ENCODE data around the gene ZNF718. TPM values are rescaled to one million over a fixed set of nuclear protein-coding genes. Genes with fewer than 3 reads are reported as not detected.

The ZNF718 gene
- 3.4 and 4.6 TPM in 2 replicates for total RNA-seq

DNA sequence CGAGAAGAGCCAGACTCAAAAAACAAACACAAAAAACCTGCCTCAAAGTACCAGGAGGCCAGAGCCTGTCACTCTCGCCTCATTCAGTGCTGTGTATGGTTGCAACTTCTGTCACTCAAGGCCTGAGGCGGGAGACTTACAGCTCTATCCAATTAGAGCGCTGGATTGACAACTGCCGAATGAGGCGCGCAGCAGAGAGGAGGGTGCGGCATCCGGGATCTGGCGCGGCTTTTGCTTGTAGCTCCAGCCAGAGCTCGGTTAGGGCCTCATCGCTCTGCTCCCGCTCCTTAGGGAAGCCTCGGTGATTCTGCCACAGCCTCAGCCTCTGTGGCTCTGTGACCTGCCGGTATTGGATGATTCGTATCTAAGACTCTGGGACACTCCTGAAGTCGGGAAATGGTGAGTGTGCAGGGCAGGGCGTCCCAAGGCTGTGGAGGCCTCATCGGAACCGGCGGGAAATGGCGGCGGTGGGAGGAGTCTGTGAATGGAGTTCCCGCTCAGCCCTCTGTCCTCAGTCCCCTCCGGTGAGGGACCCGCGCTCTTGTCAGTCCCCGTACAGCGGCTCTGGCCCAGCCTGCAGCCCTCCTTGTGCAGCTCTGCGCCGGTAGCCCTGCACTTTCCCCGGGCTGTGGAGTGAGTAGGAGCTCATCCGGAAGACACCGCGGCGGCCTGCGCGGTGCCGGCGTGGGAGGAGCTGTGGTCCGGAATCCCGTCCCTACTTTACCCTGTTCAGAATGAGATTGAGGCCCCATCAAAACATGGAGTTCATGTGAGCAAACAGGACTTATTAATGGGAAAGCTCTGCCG, at the start of gene ZNF718:
Gene ZNF718, plus strand, starts transcription at position 227 of the 807 bp plus-strand sequence. Its CDS starts 170 bp downstream, at position 397.

Other genes with a start within 250 kb of the ZNF718 start
- gene ZNF595, start 71.2 kb upstream of the ZNF718 start, total RNA-seq = 8.5 and 9.4 TPM in 2 replicates
- 0.09 and 0.16 TPM in 2 replicates for gene ZNF732, start 181.0 kb downstream of the ZNF718 start, total RNA-seq
- 4.8 and 8.0 TPM in 2 replicates for gene ZNF141, start 213.3 kb downstream of the ZNF718 start, total RNA-seq